Measurements from ENCODE around the gene MYBPH.

GRCh38 chr1:203190949-203191348, 15.3 kb upstream of the MYBPH start:
- TF ChIP-seq CTCF (IDR thresholded peaks at IDR 0.05) (no peak), POLR2A (IDR thresholded peaks at IDR 0.05) (no peak)
